HK-2 (cell line): ENCODE measurements around the gene PEAK3.

ENCODE experiments used
- DNase-seq: peaks from one replicate; pipeline ENCODE4 v3.0.0-alpha.2; 2018; ENCODE audit not compliant: unreplicated experiment

PEAK3 gene

DNA sequence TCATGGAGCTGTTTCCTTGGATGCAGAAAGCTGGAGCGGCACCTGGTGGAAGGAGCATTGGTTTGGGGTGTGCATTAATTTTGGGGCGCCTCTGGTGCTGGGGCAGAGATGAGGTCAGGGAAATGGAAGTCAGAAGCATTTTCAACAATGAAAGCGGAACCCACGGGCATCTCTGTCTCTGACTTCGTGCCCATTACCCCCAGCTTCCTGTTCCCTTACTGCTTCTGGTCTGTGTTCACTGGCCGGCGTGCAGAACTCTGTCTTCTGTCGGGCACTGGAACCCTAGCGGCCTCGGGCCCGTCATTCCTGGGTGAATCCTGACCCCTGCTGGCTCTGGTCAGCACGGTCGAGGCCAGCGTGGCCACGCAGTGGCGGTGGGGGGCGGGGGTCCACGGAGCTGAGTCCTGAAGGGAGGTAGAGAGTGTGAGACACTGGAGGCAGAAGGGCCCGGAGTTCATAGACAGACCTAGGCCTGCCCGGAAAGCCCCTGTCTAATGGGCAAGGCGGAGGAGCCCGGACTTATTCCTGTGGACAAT lies 33.9 kb upstream of the PEAK3 start:
- DNase-seq: peak; percentile 66

DNA sequence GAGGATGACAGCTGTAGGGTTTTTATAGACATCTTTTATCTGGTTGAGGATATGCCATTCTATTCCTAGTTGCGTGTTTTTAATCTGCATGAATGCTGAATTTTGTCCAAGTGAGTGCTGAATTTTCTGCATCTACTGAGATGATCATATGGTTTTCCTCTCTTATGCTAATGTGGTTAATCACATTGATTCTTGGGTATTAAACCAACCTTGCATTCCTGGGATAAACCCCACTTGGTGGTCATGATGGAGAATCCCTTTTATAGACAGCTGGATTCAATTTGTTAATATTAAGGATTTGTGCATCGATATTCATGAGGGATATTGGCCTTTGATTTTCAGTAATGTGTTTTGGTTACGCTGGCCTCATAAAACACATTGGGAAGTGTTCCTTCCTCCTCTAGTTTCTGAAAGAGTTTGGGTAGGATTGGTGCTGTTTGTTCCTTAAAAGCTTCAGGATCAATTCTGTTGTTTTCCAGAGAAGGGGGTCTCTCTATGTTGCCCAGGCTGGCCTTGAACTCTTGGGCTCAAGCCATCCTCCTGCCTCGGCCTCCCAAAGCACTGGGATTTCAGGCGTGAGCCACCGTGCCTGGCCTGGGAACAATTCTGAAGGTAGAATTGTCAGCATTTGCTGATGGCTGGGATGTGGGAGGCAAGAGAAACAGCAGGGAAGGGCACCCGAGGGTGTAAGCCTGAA lies 33.3 kb upstream of the PEAK3 start:
- no peak for DNase-seq

DNA sequence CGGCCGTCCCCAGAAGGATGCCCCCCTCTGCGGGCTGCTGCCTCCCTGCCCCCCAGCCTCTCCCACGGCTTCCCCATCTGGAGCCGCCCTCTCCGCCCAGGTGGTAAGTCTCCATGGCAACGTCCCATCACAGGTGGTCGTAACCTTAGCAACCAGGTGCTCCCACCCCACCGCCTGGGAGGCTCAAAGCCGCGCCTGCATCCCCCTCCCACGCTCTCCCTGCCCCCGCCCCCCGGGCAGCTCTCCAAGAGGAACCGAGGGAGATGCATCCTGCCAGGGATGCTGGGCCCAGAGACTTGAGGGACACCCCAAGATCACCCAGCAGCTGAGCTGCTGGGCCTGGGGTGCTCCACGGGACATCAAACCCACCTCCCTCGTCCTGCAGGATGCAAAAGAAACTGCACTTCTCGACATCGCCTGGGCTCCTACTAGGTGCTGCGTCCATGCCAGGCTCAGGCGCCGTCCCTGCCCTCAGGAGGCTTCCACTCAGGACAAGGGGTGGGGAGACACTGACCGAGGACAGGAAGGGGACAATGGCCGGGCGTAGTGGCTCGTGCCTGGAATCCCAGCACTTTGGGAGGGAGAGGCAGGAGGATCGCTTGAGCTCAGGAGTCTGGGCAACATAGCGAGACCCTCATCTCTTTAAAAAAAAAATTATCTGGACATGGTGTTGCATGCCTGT lies 31.0 kb upstream of the PEAK3 start:
- DNase-seq: no peak

DNA sequence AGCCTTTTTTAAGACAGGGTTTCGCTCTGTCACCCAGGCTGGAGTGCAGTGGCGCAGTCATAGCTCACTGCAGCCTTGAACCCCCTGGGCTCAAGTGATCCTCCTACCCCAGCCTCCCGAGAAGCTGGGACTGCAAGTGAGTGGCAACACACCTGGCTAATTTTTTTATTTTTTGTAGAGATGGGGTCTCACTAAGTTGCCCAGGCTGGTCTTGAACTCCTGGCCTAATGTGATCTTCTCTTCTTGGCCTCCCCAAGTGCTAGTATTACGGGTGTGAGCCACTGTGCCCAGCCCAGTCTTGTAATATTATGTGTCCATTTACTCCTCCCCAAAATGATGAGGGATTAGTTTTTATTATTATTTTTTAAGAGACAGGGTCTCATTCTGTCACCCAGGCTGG lies 29.1 kb upstream of the PEAK3 start:
- no peak for DNase-seq

DNA sequence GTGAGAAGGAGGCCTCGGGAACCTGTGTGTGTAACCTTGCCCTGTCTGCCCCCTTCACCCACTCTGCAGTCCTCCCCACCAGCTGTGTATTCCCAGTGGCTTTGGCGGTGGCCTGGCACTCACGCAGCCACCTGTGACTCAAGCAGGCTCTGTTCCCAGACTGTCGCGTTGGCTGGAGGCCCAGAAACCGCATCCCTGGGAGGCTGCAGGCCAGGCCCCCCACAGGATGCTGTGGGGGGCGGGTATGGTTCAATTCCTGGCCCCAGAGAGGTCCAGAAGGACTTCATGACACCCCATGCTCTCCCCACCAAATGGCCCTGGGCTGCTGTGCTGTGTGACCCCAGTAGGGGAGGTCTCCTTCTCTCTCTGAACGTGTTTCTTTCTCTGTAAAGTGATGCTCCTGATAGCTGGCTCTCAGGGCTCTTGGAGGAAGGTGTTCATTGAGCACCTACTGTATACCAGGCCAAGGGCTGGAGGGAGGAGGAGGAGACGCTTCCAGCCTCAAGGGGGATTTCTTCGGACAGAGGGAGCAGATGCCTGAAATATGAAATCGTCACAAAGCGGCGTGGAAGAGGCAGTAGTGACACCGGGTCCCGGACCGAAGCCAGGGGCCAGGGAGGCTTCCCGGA lies 27.9 kb upstream of the PEAK3 start:
- peak; percentile 65 for DNase-seq

DNA sequence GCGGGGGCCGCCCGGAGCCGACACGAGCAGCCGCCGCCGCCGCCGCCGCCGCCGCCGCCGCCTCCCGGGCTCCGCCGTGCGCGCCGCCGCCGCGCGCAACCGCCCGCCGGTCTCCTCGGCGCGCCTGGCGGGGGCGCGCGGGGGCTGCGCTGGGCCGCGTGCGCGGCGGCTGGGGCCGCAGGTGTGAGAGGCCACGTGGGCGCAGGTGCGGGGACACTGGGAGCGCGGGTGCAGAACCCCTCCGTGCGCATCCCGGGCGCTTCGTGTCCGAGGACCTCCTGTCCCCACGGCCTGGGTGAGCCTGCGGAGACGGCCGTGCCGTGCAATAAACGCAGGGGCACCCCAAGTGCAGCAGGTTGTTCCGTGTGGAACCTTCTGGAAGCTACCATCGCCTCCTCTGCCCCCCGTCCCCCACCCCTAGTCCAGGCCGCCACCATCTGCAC lies 26.2 kb upstream of the PEAK3 start, which contains the start of gene LINGO3:
Gene LINGO3 (minus strand): TSS at position 41 of the 443 bp plus-strand sequence. CDS start 16,378 bp downstream, outside the sequence.
- DNase-seq: no peak

DNA sequence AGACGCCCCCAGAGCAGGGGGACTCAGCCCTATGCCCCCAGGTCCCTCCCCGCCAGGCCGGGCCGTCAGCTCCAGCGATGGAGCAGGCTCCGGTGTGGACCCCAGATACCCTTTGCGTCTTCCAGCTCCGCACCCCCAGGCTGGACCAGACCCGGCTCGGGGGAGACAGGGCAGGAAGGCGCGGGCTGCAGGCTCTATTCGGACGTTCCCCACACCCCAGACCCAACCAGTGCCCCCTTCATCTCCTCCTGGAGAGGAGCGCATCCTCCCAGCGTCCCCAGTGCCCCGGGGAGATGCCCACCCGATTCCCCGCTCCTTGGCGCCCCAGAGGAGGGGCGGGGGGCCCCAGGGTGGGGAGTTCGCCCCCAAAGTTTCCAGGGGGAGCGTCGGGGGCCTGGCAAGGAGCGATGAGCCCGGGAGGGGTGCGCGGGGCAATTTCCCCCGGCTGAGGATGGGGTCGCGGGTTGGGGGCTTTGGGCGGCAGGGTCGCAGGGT lies 25.6 kb upstream of the PEAK3 start:
- no peak for DNase-seq

DNA sequence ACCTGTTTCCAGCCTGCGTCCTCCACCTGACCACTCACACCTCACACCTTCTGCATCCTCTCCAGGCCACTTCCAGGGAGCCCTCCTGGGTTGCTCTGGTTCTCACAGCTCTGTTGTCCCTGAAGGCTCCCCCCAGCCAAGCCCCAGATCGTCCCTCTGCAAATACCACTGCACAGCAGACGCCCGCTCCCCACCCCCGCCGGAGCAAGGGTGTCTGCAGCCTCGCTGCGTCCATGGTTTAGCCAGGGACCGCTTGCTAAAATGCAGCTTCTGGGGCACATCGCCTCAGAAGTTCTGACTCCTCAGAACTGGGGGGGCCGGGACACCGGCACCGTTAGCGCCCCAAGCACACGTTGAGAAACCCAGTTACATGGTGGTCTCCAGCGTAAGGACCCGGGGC lies 25.0 kb upstream of the PEAK3 start:
- no peak for DNase-seq

DNA sequence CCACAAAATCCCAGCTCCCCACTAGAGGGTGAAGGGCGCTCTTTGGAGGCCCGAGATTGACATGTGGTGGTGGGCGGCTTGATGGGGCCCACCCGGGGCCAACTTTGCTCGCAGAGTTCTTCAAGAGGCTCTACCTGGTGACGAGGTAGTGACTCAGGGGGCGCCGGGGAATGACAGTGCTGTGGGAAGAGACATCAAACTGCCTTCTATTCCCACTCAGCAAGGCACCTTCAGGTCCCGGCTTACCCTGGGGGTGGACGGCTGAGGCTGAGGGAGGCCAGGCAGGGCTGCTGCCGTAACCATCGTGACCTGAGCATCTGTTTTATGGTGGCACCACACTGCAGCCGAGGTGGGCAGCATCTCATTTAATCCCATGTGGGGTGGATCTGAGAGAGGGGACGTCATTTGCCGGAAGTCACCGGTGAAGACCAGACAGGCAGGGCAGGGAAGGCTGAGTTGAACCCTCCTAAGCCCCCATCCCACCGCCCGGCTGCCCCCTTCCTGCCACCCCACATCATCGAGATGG lies 24.4 kb upstream of the PEAK3 start:
- no peak for DNase-seq

DNA sequence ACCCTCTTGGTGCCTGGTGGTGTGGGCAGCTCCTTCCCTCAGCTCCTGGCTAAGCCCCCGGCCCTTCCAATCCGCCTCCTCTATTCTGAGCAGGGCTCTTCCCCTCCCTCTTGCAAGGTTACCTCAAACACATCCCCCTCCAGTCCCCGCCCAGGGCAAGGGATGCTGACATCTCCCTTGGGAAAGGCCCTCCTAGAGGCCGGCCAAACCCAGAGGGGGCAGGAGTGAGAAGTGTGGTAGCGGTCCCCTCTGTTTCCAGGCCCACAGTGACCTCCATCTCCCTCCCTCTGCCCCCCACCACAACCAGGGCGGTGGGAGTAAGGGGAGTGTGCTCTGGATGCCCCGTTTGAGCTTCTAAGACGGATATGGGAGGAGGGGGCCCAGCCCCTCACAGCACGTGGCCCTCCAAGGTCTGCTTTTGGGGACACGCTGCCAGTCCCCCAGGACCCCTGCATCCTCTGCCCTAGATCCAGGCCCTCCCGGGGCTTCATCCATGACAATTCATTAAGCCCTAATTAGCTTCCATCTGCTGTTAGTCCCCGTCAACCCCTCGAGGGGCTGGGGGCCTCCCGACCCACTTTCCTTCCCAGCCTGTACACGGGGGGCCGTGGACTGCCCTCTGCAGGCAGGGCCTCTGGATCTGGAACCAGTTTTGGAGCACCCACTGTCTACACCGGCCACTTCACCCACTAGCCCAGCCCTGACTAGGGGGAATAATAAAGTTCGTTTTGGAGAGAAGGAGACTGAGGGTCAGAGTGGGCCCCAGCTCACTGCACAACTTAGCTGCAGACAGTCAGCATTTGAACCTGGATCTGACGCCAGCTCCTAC lies 23.7 kb upstream of the PEAK3 start:
- no peak for DNase-seq

DNA sequence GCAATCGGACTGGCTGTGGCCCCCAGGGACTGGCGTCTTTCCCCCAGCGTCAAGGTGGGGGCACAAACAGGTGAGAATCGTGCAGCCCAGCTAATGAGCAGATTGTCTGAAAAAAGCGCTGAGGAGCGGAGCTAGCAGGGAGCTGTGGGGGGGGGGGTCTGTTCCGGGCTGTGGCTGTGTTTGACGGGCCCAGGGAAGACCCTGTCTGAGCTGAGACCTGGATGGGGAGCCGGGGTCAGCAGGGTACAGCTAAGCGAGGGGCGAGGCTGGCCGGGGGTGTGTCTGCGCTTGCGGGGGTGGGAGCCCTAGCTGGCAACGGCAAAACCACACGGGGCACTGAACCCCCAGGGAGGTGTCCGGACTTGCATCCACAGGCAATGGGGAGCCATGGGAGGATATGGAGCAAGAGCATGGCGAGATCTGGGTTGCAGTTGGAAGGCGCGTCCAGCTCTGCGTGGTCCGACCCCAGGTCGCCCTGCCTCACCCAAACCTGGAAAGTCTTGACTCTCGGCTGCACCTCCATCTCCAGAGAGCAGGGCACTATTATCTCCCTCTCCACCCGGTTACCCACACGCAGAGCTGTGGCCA lies 21.3 kb upstream of the PEAK3 start:
- DNase-seq: no peak

DNA sequence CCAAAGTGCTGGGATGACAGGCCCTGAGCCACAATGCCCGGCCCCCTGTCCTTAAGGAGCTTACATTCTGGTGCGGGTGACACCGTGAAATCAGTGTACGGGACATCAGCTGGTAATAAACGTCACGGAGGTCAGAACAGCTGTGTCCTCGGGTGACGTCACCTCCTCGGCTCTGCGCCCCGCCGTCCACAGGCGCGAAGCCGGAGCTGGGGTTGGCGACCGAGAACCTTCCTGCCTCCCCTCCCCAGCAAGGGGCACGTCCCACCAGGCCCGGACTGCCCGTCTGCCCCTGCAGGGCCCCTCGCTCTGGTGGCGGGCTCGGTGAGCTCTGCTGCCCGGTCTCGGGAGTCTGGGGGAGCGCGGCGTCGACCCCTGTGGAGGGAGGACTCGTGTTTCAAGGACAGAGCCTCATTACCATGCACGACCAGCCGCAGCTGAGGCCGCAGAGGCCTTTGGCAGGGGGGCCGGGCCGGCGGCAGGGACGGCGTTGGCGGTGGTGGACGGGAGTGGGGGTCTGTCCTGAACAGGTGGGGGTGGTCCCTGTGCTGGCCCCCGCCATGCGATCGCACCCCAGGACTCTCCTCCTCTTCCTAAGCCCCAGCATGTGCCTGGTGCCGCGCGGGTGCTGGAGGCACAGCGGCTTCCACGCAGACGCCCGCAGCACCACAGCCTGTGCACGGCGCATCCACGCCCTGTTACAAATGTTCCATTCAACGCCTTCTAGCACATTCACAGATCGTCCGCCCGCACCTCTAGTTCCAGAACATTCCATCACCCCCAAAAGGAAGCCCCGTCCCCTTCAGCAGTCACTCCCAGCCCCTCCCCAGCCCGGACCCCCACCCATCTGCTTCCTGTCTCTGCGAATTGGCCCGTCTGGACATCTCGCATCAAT lies 20.6 kb upstream of the PEAK3 start:
- no peak for DNase-seq

DNA sequence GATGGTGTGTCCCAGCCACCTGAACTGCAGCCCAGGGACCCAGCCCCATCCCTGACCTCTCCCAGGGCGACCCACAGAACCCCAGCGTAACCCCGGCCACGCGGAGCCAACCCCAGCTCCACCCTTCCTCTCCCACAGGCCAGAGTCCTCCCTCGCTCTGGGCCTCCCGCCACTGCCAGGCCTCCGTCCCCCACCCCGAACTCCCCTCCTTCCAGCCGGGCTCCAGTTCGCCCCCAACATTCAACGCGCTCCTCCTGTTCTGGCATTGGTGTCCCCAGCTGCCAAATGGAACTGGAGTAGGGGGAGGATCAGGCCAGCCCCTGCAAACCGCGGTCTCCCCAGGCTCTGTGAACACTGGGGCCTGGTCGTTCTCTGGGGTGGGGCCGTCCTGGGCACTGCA lies 18.6 kb upstream of the PEAK3 start:
- DNase-seq: no peak

DNA sequence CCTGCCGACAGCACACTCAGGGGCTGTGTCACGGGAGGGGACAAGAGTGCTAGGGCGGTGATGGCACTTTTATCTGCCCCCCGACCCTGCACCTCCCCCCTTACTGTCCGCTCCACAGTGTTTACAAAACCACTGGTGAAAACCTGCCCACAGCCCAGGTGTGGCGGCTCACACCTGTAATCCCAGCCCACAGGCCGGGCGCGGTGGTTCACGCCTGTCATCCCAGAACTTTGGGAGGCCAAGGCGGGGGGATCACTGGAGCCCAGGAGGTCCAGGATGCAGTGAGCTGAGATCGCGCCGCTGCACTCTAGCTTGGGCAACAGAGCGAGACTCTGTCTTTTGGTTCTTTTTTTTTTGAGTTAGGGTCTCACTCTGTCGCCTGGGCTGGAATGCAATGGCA lies 14.2 kb upstream of the PEAK3 start:
- no peak for DNase-seq

DNA sequence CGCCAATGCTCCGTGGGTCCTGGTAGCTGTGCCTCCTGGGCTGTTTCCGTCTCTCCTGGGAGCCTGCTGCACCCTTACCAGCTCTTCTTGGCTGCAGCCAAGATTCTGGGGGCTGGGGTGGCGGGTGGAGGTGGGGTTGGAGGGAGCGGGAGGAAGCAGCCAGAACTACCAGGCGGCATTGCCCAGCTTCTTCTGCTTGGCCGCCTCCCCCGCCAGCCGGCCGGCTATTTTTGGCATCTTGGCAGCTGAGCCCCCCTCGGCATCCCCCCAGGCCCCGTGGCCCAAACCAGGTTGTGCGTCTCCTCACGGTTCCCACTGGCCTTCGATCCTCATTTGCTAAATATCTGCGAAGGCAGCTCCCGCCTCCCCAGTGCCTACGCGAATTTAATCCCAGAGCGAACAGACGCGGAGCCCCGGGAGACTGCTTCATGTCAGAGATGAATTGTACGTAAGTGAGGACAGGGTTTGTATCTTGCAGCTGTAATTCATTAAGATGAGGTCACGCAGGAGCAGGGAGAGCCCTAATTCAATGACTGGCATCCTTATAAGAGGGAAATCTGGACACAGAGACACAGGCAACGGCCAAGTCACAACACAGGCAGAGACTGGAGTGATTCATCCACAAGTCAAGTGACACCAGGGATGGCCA lies 12.8 kb upstream of the PEAK3 start:
- DNase-seq: no peak

DNA sequence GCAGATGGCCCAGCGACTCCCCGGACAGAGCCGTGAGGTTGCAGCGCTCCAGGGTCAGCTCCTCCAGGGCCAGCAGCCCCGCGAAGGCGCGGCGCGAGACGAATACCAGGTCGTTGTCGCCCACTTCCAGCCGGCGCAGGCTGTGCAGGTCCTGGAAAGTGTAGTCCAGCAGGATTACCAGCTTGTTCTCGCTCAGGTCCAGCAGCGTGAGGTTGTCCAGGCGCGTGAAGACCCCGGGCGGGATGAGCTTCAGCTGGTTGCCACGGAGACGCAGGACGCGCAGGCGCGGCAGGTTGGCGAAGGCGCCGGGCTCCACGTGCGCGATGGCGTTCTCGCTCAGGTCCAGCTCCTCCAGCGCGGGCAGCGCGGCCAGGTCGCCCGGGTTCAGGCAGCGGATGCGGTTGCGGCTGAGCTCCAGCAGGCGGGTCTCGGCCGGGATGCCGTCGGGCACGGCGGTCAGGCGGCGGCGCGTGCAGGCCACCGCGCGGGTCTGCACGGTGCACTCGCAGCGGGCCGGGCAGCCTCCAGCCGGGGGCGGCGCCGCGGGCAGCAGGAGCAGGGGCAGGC lies 9.3 kb upstream of the PEAK3 start:
- DNase-seq: no peak

DNA sequence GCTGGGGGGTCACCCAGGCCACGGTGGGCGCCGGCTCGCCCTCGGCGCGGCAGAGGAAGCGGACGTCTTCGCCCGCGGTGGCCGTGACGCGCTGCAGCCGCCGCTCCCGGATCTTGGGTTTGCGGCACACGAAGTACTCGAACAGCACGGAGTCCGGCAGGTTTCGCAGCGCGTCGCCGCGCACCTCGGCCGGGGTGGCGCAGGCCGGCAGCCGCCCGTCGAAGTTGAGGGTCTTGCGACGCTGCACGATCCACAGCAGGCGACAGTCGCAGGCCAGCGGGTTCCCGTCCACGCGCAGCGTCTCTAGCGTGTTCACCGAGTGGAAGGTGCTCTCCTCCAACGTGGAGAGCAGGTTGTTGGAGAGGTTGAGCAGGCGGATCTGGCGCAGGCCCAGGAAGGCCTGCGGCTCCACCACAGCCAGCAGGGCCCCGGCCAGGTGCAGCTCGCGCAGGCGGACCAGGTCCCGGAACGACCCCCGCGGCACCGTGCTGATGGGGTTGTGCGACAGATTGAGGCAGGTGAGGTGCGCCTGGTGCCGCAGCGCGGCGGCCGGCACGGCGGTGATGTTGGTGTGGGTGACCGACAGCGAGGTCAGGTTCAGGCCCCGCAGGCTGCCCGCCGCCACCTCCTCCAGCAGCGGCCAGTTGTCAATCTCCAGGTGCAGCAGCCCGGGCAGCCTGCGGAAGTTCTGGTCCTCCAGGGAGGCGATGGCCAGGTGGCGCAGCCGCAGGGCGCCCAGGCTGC lies 8.6 kb upstream of the PEAK3 start:
- DNase-seq: no peak

DNA sequence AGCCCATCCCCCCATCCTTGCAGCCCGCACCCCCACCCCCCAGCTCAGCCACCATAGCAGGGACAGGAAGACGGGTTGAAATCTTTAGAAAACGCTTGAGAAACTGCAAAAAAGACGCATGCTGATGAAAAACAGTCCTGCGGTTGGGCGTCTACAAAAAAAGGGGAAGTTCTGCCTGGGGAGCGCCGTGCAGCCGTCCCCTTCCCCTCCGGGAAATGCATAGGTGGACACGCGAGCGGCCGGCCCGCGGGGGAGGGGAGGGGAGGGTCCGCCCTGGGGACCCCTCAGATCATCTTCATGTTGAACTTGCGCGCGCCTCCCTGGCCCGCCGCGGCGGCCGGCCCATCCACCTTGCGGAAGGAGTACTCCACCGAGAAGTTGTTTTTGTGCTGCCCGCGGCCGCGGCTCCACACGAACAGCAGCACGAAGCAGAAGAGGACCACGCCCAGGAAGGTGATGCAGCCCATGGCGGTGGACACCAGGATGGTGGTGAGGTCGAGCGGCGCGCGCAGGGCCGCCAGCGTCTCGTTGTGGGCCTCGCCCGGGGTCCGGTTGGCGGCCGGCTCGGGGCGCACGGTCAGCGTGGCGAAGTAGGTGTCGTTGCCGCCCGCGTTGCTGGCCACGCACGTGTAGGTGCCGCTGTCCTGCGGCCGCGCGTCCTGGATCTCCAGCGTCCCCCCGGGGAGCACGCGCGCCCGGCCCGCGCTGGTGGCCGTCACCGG lies 7.9 kb upstream of the PEAK3 start:
- DNase-seq: no peak
